HG03060 (cell line): ENCODE results near the gene MYO16.

ENCODE experiments used
- ATAC-seq: cut with Tn5 transposase; IDR thresholded peaks from one replicate; pipeline ENCODE4 v1.9.1; 2021; ENCODE audit warnings: low read depth, moderate number of reproducible peaks; ENCODE audit not compliant: unreplicated experiment

The MYO16 gene

DNA sequence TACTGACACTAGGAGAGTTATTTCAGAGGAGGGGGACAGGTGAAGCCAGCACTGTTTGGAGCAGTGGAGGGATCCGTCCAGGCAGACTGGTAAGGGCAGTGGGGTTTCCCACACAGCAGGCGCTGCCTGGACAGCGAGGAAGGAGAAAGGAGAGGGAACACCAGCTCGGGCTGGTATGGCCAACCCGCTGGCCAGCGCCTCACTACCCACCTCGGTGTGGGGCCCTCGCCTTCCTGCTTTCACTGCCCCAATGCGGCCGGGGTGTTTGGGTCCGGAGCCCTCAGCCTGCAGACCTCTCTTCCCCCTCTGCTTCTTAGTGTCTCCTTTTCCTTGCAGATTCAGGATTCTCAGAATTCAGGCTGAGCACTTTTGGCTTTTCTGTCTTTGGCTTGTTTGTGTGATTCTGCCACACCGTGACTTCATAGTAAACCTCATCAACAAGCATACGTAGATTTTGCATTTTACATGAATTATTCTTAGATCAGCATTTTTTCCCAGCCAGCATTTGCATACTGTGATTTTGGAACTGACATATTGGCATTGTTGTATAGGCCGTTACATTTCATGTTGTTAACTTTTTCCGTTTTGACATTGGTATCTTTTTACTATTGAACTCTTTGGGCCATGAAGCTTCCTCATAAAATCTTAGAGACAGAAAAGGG lies 294.1 kb downstream of the MYO16 start:
- no peak for ATAC-seq

DNA sequence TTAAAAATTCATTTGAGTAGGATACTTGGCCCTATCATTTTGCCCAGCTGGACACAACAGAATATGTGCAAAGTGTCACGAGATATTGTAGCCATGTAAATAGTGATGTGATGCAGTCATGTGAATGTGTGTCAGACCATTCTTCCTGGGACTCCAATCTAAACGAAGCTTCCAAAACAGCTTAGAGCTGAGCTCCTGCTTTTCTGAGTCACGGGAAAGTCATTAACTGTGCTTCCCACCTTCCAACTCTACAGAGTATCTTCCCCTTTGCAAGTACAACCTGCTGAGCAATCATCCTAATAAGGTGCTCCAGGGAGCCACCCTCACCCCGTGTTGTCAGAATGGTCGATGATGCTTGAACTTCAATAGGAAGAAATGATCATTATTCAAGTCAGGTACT lies 294.7 kb downstream of the MYO16 start:
- no peak for ATAC-seq

DNA sequence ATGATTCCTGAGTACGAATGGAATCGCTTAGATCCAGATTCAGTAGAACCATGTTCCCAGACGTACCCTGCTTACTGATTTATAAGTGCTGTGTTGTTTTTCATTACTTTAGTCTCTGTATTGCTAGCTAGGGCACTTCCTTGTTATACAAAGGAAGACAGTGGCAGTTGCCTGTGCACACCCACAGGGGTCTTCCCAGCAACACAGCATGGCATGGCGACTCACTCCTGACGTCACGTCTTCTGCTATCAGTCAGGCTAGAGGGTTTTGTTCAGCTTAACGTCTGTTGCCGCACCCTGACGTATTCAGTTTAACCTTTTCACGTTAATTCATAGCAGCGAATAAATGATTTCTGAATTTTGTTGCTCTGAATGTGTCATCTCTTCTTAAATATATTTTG lies 295.1 kb downstream of the MYO16 start:
- ATAC-seq = no peak

DNA sequence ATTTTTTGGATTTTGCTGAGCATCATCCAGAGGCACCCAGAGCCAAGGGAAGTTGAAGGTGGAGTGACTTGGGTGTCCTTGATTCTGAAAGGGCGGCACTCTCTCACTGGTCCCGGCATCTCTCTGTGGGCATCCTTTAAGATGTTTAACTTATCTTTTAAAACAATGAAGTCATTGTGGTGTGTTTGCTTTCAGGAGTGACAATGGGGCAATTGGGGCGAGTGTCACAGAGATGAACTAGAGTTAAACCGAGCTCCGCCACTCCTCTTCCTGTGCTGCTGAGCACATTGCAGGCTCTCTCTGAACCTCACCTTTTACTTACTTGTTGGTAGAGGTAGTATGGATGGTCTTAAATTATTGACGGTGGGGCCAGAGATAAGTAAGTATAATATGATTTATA lies 295.7 kb downstream of the MYO16 start:
- ATAC-seq = no peak

DNA sequence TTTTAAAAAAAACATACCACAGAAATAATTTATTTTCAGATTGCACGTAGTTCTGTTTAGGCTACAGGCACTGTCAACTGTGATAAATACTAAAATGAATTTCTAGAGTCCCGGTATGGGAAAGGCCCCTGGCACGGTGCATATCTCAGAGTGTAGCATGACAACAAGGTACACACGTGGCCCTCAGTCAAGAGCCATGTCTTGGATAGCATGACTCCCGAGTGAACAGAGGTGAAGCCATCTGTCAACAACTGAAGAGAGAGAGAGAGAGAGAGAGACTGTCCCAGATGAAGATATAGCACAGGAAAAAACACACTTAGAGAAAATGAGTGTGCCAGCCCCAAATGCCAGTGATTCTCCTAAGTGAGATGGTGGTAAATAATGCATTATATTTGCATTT lies 297.5 kb downstream of the MYO16 start:
- ATAC-seq = no peak

DNA sequence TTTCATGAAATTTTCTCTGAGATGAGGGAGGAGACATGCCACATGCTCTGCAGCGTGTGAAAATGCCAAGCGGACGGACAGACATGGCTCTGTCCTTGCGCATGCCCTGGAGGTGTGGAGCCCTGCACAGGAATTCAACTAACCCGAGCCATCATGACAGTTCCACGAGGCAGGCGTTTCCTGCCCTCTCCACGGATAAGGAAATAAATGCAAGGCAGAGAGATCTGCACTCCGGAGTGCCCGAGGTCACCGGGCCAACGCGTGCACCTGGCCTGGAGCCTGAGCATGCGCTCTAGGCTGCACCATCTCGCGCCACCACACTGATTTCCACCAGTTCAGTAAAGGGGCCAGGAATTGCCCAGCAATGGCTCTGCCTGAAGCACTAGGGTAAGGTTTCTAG lies 298.2 kb downstream of the MYO16 start:
- ATAC-seq = no peak

DNA sequence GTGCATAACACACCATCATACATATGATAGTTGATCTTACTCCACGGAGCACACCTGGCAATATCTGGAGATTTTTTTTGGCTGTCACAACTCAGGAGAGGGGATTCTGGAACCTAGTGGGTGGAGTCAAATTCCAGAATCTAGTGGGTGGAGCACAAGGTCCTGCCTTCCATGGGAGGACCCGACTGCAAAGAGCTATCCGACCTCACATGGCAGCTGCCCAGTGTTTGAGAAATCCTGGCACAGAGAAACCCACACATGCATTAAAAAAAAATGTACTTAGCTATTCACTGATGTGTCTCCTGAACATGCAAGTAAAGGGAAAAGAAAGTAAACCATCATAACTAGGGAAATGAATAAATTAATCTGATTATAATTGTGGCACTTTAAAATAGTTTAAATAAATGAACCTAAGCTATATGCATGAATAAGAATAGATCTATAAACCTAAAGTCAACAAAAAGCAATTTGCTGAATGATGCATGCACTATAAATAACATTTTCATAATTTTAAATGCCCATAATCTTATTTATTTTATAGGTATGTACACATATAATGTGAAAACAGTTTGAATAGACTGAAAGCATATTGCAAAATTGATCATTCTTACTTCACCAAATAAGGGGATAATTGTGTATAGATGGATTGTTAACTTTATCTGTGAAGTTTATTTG lies 300.3 kb downstream of the MYO16 start:
- ATAC-seq = no peak

DNA sequence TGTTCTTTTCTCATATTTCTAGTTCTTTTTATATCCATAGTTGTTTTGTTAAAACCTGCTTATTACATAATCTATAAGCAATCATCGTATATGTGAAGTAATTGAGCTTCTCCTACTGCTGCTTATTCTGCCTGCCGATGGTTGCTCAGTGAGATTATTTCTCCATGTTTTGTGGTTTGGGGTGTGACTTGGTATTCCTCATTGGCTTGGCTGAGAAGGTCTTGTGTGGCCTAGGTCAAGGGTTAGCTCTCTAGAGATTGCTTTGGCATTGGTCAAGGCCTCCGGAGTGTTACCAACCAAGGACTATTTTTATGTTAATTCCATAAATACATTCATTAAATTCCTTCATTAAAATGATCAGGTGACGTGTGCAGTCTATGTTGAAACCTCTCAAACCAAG lies 302.8 kb downstream of the MYO16 start:
- no peak for ATAC-seq

DNA sequence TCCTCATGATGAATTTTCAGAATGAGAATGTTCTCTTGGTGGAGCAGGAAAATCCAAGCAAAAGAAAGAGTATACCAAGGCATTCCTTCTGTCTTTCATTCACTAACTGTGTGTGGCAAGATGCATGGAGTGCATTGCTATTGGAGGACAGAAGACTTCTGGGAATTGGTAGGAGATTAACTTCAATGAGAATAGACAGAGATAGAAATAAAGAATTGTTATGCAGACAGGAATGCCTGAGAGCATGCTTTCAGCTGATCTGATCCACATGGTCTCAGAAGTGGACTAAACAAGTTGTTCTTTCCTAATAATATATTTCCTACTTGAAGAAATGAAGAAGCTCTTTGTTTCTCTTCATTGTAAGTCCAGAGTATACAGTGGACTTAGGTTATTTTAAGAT lies 303.6 kb downstream of the MYO16 start:
- no peak for ATAC-seq

DNA sequence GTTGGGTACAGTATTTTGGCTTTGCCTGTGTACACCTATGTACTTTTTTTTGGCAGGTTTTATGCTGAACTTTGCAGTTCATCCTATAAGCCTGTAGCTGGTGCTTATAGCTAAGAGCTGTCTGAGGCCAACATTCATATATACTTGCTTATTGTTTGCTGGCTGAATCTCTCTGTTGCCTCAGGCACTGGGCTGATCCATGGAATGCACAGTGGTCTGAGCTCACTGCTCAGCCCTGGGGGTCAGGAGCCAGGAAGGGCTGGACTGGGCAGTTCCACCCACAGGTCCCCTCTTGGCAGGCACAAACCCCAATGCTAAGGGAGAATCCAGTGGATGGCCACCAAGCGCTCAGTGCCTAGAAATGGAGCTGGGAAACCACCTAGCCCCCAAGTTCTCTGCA lies 308.7 kb downstream of the MYO16 start:
- no peak for ATAC-seq

DNA sequence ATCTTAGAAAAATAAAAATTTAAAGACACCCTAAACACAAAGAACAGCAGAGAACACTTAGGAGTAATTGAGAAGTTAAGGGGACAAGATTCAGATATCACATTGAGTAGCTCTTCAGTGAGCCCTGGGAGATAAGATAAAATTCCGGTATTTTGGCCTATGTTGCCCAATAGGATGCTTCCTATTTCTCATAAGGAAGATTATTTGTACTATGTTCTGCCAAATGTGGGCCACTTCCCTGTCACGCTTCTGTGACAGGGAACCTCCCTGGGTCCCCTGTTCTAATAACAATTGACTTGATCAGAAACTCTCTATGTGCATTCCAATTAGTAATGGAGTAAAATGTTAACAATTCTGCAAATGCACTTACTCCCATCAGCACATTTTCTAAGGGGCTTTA lies 310.7 kb downstream of the MYO16 start:
- no peak for ATAC-seq

DNA sequence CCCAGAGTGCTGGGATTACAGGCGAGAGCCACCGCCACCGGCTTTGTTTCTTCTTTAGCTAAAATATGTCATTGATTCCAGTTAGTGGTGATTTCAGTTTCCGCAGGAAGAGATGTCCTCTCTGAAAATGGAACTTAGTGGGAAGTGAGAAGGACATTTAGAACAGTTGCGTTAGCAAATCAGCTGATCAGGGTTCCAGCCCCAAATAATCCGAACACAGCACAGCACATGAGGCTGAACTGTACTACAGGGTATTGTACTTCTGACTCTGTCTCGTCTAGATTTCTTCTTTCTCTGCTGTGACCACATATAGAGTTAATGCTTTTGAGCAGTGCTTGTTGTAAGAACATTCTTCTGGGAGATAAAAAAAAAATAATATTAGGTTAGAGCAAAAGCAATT lies 314.4 kb downstream of the MYO16 start:
- ATAC-seq = no peak

DNA sequence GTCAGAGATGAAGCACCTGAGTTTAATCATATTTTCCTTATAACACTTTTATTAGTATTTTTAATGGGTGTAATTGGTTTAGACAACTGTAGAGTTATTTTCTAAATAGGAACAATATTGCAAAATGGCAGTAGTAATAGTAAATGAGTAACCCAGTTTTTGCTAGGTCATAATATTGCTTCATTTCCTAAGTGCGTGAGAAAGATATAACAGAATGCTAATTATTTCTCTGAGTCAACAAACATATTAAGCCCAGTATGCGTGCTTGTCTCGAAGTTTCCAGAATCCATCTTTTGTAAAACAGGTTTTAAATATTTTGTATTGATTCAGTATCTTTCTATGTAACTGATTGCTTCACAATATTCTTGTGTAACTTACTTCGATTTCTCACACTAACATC lies 315.3 kb downstream of the MYO16 start:
- ATAC-seq = no peak

DNA sequence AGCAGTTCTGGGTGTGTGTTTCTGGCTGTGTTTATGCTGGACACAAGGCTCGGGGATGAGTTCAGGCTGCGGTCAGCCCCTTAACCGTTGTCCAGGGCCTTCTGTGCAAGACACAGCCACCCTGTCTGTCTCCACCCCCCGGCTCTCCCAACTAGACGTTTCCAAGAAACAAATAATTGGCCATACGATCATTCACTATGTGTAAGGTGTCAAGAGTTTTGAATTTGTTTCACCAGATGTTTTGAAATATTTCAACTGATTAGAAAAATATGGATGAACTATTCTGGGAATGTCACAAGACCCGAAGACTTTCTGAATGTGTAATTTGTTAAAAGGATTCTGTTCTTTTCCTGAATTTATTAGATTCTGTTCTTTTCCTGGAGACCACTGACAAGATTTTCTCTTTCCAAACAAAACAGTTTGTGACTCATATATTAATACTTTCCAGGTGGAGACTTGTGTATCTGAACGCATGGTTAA lies 318.2 kb downstream of the MYO16 start:
- ATAC-seq = no peak

DNA sequence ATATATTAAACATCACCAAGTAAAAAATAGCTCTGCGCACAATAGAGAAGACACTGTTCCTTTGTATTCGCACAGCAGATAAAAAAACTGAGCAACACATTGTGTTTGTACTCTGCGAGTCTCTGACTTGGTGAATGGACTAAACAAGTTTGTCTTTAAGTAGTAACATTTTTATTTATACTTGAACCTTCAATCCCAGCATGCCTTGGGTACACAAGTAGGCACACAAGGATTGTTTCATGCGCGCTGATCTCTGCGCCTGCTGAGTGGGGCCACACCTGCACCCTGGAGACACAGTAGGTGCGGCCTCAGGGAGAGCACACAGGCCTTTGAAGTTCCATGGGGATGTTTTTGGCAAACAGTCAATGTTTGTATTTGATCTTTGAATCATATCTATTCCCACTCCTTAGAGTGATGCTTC lies 318.9 kb downstream of the MYO16 start:
- ATAC-seq = no peak

DNA sequence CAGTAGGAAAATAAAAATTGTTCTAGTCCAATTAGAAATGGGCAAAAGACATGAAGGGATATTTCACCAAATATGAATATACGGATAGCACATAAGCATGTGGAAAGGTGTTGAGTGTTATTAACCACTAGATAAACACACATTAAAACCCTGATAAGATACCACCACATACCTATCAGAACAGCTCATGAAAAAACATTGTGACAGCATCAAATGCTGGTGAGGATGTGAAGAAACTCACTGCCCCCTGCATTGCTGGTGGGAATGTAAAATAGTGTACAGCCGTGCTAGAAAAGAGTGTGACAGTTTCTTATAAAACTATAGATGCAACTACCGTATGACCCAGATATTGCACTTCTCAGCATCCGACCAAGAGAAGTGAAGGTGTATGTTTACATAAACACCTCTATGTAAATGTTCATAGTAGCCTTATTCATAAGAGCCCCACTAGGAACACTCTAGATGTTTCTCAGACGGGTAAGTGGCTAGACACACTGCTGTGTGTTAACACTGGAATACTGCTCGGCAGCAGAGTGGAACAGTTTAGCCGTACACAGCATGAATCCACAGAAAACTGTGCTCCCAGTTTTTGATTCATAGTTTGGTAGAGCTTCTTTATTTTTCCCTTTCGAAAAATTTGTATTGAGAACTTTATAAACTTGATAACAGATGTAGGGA lies 321.1 kb downstream of the MYO16 start:
- ATAC-seq = no peak

DNA sequence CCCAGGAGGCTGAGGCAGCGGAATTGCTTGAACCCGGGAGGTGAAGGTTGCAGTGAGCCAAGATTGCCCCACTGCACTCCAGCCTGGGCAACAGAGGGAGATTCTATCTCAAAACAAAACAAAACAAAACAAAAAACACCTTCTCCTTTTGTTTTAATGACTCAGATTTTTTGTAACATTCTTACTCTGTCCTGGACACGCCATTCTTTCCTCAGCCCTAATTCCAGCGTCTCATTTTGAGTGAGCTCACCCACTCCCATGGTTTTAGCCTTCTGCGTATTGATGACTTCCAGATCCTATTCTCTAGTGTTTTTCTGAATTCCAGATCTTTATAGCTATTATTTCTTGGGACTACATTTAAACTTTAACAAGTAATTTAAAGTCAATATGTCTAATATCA lies 326.3 kb downstream of the MYO16 start:
- no peak for ATAC-seq

DNA sequence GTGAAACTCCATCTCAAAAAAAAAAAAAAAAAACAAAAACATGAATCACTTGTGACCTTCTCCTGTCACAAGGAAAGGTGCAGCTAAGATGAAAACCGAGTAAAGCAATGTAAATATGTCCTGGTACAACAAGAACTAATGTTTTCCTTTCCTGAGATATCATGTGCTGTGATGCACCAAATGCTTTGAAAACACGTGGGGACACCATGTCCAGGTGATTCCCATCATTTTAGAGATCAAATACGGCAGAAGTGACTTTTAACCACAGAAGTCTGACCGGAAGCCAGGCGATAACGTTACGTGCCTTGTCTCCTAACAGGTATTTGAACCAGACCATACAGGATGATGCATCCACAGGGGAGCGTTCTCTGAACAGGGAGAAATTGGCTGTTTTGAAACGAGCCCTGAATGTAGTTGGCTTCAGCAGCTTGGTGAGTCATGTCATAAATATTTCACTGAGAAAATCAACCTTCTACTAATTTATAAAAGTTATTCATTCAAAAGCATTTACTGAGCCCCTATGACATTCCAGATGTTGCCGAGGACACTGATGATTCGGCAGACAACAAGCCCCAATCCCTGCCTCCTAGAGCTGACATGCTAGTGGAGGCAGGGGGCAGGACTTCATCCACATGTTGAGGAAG lies 328.1 kb downstream of the MYO16 start:
- no peak for ATAC-seq

DNA sequence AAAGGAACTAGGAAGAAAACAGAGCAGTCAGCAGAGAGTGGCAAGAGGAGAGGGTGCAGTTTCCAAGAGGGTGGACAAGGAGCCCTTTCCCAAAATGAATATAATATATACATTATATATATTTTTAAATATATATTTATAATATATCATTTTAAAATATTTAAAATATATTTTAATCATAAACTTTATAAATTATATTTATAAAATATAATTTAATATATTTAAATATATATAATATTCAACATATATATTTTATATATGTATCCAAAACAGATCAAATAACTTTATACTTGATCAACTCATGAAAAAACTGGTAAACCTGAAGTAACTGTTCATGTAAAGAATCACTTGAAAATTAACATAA lies 328.6 kb downstream of the MYO16 start:
- ATAC-seq = no peak

DNA sequence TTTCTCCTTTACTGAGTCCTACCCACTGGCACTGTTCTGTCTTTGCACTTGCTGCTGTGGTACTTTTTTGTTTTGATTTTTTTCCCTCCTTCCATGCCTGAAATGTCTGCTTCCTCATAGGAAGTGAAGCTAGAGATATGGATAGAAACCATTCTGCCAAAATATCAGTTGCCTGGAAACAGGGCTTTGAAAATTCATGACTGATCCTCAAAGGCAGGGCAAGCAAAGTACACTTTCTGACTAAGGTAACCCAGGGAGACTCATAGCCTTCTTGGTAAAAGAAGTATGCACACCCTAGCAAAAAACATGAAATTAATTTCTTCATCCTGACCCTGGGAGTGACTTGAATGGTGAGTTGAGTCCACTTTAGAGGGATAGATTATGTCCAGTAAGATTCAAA lies 329.8 kb downstream of the MYO16 start:
- no peak for ATAC-seq

DNA sequence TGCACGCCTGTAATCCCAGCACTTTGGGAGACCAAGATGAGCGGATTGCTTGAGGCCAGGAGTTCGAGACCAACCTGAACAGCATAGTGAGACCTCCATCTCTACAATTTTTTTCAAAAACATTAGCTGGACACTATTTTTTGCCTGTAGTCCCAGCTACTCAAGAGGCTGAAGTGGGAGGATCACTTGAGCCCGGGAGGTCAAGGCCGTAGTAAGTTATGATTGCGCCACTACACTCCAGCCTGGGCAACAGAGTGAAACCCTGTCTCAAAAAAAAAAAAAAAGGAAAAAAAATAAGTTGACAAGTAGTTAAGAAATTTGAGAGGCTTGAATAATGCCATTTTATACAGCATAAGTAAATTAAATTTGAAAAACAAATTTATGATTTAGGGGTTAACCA lies 330.6 kb downstream of the MYO16 start:
- ATAC-seq = no peak
